DND-41 (cell line): ENCODE results near the gene CCDC116.

Experiments used
- CTCF ChIP-seq: IDR thresholded peaks from 2 replicates; pipeline ENCODE4 v1.5.1; 2012; ENCODE audit warnings: borderline replicate concordance, low read length, moderate library complexity, mild to moderate bottlenecking; ENCODE audit not compliant: poor library complexity, severe bottlenecking; ENCODE audit errors: extremely low read depth
- EZH2 ChIP-seq: IDR thresholded peaks from 3 replicates; pipeline ENCODE4 v1.6.1; 2012; ENCODE audit warnings: borderline replicate concordance, low read depth, mild to moderate bottlenecking, moderate library complexity, low read length, inconsistent platforms; ENCODE audit not compliant: severe bottlenecking

- TF ChIP-seq CTCF = no peak
- no peak for TF ChIP-seq EZH2
These were observed 3.9 kb upstream of the CCDC116 start for GRCh38 chr22:21628386-21629254.
